ENCODE measurements around the gene ADCY7. TPM values are rescaled to one million over a fixed set of nuclear protein-coding genes. Genes with fewer than 3 reads are reported as not detected.

ADCY7 gene
- total RNA-seq, 1 donor from 2014 or later, result 17.0 TPM

GRCh38 chr16:50246299-50247122, 19.8 kb upstream of the ADCY7 start:
- H3K27me3 Mint-ChIP-seq, result peaks cover 8% of the 10 kb centered on the region
- peaks cover 6% of the 10 kb centered on the region for H3K4me1 Mint-ChIP-seq (ENCODE audit: low read depth)
- H3K4me3 Mint-ChIP-seq (ENCODE audit: low read depth), result peak overlapping the region; percentile 81
- peak; percentile 54 for DNase-seq (ENCODE audit: low spot score, unreplicated experiment)
- no peak for TF ChIP-seq CTCF (IDR thresholded peaks at IDR 0.05; ENCODE audit: unreplicated experiment)
- H3K36me3 Mint-ChIP-seq (ENCODE audit: insufficient read depth), result no peaks in the 10 kb centered on the region
- H3K9me3 Mint-ChIP-seq (ENCODE audit: low read depth), result no peaks in the 10 kb centered on the region
- H3K27ac Mint-ChIP-seq, result no peak overlapping the region

- no peaks in the 10 kb centered on the region for H3K9me3 Mint-ChIP-seq (ENCODE audit: low read depth)
- peak overlapping the region; percentile 76 for H3K27ac Mint-ChIP-seq
- DNase-seq (ENCODE audit: low spot score, unreplicated experiment), result no peak
- H3K4me3 Mint-ChIP-seq (ENCODE audit: low read depth), result peak overlapping the region; percentile 81
- no peaks in the 10 kb centered on the region for H3K36me3 Mint-ChIP-seq (ENCODE audit: insufficient read depth)
- H3K27me3 Mint-ChIP-seq, result peaks cover 8% of the 10 kb centered on the region
- no peak for TF ChIP-seq CTCF (IDR thresholded peaks at IDR 0.05; ENCODE audit: unreplicated experiment)
- H3K4me1 Mint-ChIP-seq (ENCODE audit: low read depth), result peaks cover 6% of the 10 kb centered on the region
Measured at GRCh38 chr16:50247123-50247905, 19.0 kb upstream of the ADCY7 start.

GRCh38 chr16:50247906-50248608, 18.3 kb upstream of the ADCY7 start:
- no peak for DNase-seq (ENCODE audit: low spot score, unreplicated experiment)
- H3K36me3 Mint-ChIP-seq (ENCODE audit: insufficient read depth), result no peaks in the 10 kb centered on the region
- no peak for TF ChIP-seq CTCF (IDR thresholded peaks at IDR 0.05; ENCODE audit: unreplicated experiment)
- no peak overlapping the region for H3K27ac Mint-ChIP-seq
- H3K4me3 Mint-ChIP-seq (ENCODE audit: low read depth), result peak overlapping the region; percentile 26
- peaks cover 6% of the 10 kb centered on the region for H3K4me1 Mint-ChIP-seq (ENCODE audit: low read depth)
- H3K9me3 Mint-ChIP-seq (ENCODE audit: low read depth), result no peaks in the 10 kb centered on the region
- peaks cover 8% of the 10 kb centered on the region for H3K27me3 Mint-ChIP-seq

GRCh38 chr16:50248845-50249244, 17.5 kb upstream of the ADCY7 start:
- Mint-ChIP-seq H3K4me1 (ENCODE audit: low read depth) (peaks cover 6% of the 10 kb centered on the region), H3K9me3 (ENCODE audit: low read depth) (no peaks in the 10 kb centered on the region), H3K27ac (peak overlapping the region; percentile 76), H3K27me3 (peaks cover 8% of the 10 kb centered on the region), H3K36me3 (ENCODE audit: insufficient read depth) (no peaks in the 10 kb centered on the region), H3K4me3 (ENCODE audit: low read depth) (peak overlapping the region; percentile 31)
- DNase-seq (ENCODE audit: low spot score, unreplicated experiment), result no peak
- TF ChIP-seq CTCF (IDR thresholded peaks at IDR 0.05; ENCODE audit: unreplicated experiment), result no peak
